H1 (cell line): Measurements from ENCODE around the gene PLXDC2.

Source experiments
- EGR1 ChIP-seq: IDR thresholded peaks from 2 replicates; pipeline ENCODE4 v1.6.1; 2011; ENCODE audit warnings: low read depth, low read length, borderline replicate concordance
- EZH2 ChIP-seq: fragments of 200-600 bp; sonication (generic); IDR thresholded peaks from 2 replicates; pipeline ENCODE4 v1.7.1; 2012; ENCODE audit warnings: low read depth, mild to moderate bottlenecking, moderate library complexity, low read length, inconsistent platforms; ENCODE audit not compliant: severe bottlenecking
- GABPA ChIP-seq: IDR thresholded peaks from 2 replicates; pipeline ENCODE4 v1.6.1; 2011; ENCODE audit warnings: mild to moderate bottlenecking, low read length, moderate library complexity, borderline replicate concordance; ENCODE audit not compliant: insufficient read depth
- POLR2A ChIP-seq, 2 experiments: IDR thresholded peaks; 1 replicate in 1 of 2; 2 replicates in 1 of 2; pipeline ENCODE4 v1.6.1; 2011; ENCODE audit warnings: low read depth in 2 of 2, low read length in 2 of 2, mild to moderate bottlenecking in 2 of 2; ENCODE audit errors: control extremely low read depth in 1 of 2
- POLR2AphosphoS5 ChIP-seq: IDR thresholded peaks from 2 replicates; pipeline ENCODE4 v1.6.1; 2011; ENCODE audit warnings: low read depth, low read length
- POU5F1 ChIP-seq: IDR thresholded peaks from 2 replicates; pipeline ENCODE4 v1.6.1; 2011; ENCODE audit warnings: low read depth, mild to moderate bottlenecking, low read length, moderate library complexity
- RAD21 ChIP-seq, 2 experiments: IDR thresholded peaks in 1 of 2; conservative IDR thresholded peaks in 1 of 2; 2 replicates each; pipeline ENCODE4 v1.6.1; 2011; ENCODE audit warnings: low read depth in 2 of 2, low read length in 2 of 2, improper control_type of control experiment in 1 of 2, inconsistent platforms in 1 of 2, mild to moderate bottlenecking in 1 of 2, moderate library complexity in 1 of 2
- YY1 ChIP-seq: IDR thresholded peaks from 2 replicates; pipeline ENCODE4 v1.6.1; 2011; ENCODE audit warnings: low read depth, mild to moderate bottlenecking, low read length

- TF ChIP-seq POLR2A (IDR thresholded peaks at IDR 0.05; ENCODE audit: control extremely low read depth in 1 of 2, low read depth in 2 of 2, low read length in 2 of 2) (no peak), YY1 (no peak), EZH2 (no peak), RAD21 (IDR thresholded peaks at IDR 0.05 in 1 of 2, conservative IDR thresholded peaks at IDR 0.05 in 1 of 2; ENCODE audit: low read depth in 2 of 2, low read length in 2 of 2) (no peak), POLR2AphosphoS5 (no peak), POU5F1 (no peak), GABPA (no peak), EGR1 (no peak)
These were observed 37.6 kb downstream of the PLXDC2 start for GRCh38 chr10:19853831-19854230.
